ENCODE measurements around the gene ZNF343.

ZNF343 gene

GRCh38 chr20:2470423-2471193 lies 38.1 kb downstream of the ZNF343 start, which contains the start of gene SNRPB:
Gene SNRPB, minus strand, starts transcription at chr20:2470789. Its CDS starts 99 bp downstream, at chr20:2470690.
- DNase-seq: peak; percentile 99

- DNase-seq: peak; percentile 84
Observed at GRCh38 chr20:2469991-2470422, 38.7 kb downstream of the ZNF343 start.

- DNase-seq: no peak
Observed at GRCh38 chr20:2468581-2469407, 39.9 kb downstream of the ZNF343 start.

DNA sequence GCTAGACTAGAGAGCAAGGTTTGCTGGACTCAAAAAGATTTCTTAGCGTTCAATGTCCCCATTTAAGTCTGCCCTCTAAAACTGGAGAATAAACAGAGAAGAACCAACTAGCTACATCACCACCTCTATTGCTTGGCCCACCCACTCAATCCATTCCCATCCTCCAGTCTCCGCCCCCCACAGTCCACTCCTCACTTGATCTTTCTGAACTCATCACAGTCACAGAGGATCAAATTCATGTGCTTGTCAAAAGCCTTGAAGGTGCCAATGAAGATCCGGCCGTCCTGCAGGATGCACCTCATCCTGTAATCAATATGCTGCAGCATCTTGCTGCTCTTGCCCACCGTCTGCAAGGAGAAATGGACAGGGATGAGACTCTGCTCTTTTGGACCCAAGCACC lies 41.3 kb downstream of the ZNF343 start:
- no peak for DNase-seq

GRCh38 chr20:2465100-2465499 lies 43.6 kb downstream of the ZNF343 start:
- DNase-seq: no peak

- no peak for DNase-seq
Observed at GRCh38 chr20:2463616-2464365, 44.9 kb downstream of the ZNF343 start.

GRCh38 chr20:2462484-2462883 lies 46.2 kb downstream of the ZNF343 start:
- no peak for DNase-seq

DNA sequence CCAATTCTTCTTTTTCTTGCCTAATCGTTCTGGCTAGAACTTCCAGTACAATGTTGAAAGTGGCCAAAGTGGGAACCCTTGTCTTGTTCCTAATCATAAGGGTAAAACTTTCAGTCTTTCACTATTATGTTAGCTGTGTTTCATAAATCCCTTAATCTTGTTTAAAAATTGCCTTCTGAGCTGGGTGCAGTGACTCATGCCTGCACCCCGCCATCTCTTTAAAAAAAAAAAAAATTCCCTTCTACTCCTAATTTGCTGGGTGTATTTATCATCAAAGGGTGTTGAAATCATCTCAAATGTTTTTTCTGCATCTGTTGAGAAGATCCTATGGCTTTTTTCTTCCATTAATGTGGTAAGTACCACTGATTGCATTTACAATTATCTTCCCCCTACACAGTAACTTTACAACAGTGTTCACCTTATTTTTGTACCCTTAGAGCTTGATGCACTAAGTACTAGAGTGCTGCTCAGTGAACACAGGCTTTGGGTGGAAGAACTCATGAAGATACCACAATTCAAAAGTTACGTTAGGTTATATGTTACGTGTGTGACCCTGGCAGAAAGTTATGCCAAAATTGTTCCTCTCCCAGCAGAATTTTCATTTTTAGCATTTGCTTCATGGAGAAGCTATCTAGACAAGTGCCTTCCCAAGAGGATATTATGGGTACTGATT lies 47.8 kb downstream of the ZNF343 start:
- no peak for DNase-seq

GRCh38 chr20:2459981-2460751 lies 48.5 kb downstream of the ZNF343 start:
- DNase-seq: no peak

DNA sequence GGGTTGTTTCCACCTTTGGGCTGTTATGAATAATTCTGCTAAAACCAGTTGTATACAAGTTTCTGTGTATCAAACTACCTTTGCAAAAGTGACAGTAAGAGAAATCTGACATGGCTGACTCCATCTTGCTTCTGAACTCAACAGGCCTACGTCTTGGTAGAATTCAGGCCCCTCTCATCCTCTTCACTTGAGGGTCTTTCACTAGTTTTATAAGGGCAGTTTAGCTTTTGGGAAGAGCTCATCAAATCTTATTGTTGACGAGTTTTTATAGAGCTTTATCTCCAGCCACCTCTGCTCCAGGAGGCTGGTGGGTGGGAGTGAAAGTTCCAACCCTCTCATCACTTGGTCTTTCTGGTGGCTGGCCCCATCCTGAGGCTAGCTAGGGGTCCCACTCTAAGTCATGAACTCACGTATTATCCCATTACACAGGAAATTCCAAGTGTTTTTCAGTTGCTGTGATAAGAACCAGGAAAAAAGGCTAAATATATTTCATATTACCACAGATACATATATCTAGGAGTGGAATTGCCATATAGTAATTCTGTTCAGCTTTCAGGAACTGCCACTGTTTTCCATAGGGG lies 49.7 kb downstream of the ZNF343 start:
- DNase-seq: no peak

DNA sequence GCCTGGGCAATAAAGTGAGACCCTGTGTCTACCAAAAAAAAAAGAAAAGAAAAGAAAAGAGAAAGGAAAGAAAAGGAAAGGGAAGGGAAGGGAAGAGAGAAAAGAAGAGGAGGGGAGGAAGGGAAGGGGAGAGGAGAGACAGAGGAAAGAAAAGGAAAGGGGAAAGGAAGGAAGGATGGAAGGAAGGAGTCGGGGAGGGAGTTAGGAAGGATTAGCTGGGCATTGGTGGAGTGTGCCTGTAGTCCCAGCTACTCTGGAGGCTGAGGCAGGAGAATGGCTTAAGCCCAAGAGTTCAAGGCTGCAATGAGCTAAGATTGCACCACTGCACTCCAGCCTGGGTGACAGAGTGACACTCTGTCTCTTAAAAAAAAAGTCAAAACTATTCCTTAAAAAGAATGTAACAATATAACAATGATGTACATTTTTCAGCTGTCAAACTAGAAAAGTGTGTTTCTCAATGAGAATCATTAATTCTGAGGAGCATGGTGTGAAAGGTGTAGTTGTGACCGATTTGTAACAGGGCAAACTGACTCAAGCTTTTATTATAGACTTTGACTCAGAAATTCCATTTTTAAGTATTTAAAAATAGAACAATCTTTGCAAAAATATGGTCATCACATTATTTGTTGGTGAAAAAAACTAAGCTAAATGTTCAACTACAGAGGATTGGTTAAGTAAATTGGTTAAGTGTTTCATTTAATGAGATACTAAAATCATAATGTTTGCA lies 52.8 kb downstream of the ZNF343 start:
- no peak for DNase-seq

DNA sequence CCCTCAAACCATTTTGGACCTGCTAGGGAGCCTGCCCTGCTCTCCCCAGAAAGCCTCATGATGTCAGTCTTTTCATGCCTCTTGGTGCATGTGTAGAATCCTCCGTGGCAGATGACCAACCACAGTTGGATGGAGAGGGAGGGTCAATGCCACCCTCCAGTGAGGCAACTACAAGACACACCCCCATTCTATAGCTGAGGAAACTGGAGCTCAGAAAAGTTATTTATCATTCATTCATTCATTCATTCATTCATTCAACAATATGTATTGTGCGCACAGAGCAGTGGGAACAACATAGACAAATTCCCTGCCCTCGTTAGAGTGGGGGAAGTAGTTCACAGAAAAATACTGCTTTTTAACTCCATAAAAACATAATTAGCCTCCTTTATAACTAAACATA lies 54.9 kb downstream of the ZNF343 start:
- no peak for DNase-seq

DNA sequence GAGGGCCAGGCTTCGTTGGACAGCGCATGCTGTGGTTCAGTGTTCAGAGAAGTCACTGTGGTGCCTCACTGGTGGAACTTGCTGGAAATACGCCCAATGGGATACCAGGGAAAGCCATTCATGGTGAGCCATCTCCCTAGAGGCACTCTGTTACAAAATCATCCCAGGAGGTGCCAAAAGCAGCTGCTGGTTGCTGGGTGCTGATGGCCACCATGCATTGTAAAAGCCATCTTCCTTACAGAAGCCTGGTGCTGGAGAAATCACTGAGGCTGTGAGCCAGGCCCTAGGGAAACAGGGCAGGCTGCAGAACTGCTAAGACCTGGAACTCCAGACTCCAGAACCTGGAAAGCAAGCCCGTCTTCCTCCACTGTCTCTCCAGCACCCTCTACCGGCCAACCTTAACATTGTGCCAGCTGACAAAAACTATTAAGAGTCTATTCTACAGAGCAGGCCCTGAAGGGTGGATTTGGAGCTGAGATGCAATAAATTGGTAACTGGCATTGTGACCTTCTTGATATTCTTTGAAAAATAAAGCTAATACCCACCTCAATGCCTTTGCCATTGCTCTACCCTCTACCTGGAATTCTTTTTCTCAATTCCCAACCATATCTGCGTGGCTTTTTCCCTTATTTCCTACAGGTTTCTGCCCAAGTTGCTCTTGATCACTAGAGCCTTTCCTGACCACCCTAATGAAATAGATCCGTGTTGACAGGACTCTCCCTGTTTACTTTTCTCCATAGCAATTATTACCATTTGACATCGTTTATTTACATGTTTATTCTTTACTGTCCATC lies 56.6 kb downstream of the ZNF343 start:
- DNase-seq: peak; percentile 82

DNA sequence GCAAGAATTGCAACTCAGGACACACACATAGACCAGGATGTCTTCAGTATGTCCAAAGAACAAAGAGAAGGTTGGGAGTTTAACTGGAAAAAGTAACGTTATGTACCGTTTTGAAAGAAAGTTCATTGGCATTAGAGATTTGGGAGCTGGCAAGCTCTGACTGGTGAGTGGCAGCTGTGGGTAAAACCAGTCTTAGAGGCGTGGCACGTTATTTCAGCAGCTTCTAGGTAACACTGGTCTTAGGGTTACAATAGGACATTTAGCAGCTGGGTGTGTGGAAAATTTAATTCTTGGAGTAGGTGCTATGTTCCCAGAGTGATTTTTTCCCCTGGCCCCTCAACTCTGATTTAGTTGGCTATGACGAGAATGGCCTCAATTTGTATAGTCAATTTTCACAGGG lies 57.3 kb downstream of the ZNF343 start:
- no peak for DNase-seq

DNA sequence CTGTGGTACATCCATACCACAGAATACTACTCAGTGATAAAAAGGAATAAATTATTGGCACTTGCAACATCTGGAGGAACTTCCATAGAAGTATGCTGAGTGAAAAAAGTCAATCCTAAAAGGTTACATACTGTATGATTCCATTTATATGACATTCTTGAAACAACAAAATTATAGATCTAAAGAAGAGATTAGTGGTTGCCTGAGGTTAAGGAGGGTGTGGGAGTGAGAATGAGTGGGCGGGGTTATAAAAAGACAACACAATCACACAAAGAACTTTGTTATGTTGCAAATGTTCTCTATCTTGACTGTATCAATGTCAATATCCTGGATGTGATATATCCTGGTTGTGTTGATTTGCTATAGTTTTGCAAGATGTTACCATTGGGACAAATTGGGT lies 59.3 kb downstream of the ZNF343 start:
- no peak for DNase-seq

DNA sequence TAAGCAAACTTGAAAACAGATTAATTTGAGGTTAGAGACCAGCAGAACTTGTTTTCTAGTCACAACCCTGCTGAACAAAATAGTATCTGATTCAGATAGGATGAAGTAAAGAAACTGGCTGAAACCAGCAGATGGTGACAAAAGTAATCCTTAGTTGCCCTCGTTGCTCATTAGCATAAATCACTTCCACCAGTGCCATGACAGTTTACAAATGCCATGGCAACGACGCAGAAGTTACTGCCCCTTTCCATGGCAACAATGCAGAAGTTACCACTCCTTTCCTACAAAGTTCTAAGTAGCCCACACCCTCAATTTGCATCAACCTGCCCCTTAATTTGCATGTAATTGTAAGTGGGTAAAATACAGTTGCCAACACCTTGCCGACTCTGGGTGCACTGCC lies 61.9 kb downstream of the ZNF343 start:
- no peak for DNase-seq

Data from hematopoietic multipotent progenitor cell treated with erythropoietin and hydrocortisone succinate and interleukin-3 and kit ligand, for 6 days (in vitro differentiated cells).